NK-92 (cell line): ENCODE results near the gene CPA1.

Experiments used
- DNase-seq: peaks from one replicate; lab custom pipeline; 2025; ENCODE audit not compliant: unreplicated experiment; lab: John Stamatoyannopoulos, UW

The CPA1 gene

DNA sequence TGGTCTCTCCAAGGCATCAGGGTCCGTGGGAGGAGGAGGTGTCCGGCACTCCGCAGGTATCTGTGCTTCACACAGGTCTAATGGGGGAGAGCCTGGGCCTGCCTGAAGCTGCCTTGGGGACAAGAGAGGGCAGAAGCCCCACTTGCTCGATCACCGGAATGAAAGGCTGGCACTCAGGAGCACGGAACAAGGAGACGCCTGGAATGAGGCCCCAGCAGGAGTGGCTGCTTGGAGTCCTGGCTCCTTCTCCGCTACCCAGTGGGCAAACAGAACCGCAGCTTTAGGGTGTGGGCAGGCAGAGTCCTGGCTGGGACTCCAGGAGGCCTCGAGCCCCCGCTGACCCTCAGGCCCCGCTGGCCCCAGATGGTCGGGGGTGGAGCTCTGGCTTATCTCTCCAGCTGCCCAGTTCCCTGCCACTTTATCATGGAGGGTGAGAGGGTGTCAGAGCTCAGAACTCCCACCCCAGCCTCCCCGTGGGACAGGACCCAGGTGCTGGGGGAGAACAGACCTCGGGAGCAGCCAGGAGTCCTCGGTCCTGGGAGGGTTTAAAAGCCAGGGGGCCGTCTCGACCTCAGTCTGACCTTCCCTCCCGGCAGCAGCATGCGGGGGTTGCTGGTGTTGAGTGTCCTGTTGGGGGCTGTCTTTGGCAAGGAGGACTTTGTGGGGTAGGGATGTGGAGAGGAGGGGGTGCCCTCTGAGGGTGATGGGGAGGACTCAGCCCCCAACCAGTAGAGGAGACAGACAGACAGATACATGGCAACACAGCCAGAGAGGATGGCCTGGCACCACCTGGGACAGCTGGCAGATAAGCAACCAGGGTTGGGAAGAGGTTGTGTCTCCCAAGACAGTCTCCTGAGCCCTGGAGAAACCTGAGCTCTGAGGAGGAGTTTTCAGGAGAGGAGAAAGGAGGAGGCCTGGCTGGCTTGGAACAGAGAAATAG, at the start of gene CPA1:
TSS of gene CPA1 (plus strand) at position 574 of the 940 bp plus-strand sequence. CDS start at position 601, 27 bp downstream.
- DNase-seq = no peak

DNA sequence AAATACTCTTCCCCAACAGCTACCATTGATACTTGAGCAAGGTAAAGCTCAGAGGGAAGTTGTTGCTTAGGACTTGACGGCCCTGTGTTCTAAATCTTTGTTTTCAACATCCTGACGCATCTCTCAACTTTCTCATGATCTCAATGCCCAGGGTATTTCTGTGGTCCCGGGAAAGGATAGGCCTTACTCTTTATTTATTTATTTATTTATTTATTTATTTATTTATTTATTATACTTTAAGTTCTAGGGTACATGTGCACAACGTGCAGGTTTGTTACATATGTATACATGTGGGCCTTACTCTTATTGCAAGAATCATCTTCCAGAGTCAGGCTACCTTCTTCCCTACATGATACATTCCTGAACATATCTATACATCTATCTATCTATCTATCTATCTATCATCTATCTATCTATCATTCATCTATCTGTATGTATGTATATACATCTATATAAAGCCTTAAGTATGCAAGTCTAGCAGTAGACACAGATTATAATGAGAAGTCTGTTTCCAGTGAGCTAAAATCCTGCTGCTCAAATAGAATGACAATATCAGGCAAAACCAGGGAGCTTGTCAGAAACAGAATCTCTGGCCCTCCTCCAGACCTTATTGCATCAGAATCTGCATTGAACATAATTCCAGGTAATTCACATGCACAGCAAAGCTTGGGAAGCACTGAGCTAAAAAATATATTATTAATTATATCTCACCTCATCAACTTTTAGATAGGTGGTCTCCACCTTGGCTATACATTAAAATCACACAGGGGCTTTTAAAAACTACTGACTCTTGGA, 47.8 kb upstream of the CPA1 start:
- DNase-seq = no peak

DNA sequence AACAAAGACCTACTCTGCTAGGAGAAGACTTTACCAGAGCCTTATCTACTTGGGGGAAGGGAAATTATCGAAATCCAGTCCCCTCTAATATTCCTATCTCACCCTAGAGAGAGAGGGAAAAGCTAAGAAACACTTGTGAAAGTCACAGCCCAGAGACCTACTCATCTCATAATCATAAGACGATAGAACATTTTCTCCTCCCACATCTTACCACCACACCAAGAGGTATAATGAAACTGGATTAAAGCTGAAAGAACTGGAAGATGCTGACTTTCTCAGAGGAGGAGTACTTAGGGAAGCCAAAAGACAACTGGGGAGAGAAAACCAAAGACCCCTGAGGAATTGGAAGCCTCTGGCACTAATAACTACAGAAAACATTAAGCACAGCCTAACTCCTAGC, 46.5 kb upstream of the CPA1 start:
- no peak for DNase-seq

DNA sequence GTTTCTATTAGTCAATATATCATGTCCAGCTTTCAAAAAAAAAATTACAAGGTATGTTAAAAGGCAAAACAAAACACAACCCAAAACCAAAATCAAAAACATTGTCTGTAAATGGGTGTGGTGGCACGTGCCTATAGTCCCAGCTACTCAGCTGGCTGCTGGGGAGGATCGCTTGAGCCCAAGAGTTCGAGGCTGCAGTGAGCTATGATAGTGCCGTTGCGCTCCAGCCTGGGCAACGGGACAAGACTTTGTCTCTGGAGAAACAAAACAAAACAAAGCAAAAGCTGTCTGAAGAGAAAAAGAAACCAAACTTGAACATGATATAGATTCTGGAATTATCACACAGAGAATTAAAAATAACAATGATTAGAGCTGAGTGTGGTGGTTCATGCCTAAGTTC, 46.0 kb upstream of the CPA1 start:
- DNase-seq = no peak

DNA sequence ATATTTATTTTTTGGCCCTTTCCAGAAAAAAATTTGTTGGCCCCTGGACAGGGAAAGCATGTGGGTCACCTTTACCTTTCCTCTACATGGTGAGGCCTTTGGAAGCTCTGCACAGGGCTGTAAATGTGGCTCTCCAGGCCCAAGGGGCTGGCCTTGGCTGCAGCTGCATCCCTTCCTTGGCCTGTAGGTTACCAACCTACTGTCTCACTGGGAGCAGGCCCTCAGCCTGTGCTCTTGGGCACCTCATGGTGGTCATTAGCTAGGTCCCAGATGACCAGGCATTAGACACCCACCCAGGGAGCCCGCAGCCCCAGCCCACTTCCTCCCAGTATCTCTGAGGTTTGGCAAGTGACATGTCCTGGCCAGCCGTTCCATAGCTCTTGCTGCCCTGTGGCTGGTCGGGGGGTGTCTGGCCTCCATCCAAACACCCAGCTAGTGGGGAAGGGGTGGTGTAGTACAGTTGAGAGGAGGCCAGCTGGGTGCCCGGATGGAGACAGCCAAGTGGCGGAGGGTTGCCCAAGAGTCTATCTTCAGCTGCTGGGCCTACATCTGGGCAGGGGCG, 42.8 kb upstream of the CPA1 start:
- DNase-seq = no peak

DNA sequence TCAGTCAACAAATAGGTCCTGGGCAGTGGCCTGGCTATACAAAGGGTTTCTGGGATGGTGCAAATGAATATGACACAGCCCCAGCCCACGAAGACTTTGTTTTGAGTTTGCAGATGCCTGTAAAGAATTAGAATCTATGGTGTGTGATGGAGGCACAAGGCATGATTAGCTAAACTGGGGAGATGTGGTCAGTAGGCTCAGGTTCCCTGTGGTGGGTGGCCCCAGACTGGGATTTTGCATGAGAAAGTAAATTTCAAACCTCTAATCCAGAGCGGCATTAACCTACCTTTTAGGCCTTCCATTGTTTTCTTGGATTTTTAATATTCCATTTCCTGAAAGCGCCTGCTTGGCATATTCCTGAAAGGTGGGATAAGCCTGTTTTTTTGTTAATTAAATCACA, 42.1 kb upstream of the CPA1 start:
- DNase-seq = no peak

DNA sequence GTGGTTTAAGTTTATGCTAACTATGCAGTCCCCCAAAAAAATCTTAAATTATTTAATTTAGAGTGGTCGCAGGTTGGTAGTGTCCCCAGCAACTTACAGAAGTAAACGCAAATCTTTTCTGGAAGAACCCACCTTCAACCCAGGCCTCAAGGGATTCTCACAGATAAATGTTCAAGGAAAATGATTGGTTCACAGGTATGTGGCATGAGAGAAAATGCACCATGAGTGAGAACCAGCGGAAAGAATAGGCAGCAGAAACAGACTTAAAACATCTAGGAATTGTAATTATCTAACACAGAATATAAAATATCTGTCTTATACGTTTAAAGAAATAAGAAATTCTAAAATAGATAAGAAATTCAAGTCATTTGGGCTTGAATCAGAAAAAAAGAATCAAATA, 38.4 kb upstream of the CPA1 start:
- DNase-seq = no peak

DNA sequence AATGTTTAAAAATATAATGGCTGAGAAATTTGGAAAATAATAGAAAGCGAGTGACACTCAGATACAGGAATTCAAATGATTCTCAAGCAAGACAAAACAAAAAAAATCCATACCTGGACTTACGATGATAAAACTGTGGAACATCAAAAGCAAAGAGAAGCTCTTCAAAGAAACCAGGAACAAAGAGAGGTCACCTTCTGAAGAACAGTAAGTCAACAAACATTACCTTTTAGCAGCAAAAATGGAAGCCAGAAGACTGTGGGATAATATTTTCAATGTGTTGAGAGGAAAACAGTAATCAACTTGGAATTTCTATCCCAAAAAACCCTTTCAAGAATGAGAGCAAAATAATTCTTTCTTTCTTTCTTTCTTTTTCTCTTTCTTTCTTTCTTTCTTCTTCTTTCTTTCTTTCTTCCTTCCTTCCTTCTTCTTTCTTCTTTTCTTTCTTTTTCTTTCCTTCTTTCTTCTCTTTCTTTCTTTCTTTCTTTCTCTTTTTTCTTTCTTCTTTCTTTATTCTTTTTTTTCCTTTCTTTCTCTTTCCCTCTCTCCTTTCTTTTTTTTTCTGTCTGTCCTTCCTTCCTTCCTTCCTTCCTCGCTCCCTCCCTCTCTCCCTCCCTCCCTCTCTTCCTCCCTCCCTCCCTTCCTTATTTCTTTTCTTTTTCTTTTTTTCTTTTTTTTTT, 37.5 kb upstream of the CPA1 start:
- no peak for DNase-seq

DNA sequence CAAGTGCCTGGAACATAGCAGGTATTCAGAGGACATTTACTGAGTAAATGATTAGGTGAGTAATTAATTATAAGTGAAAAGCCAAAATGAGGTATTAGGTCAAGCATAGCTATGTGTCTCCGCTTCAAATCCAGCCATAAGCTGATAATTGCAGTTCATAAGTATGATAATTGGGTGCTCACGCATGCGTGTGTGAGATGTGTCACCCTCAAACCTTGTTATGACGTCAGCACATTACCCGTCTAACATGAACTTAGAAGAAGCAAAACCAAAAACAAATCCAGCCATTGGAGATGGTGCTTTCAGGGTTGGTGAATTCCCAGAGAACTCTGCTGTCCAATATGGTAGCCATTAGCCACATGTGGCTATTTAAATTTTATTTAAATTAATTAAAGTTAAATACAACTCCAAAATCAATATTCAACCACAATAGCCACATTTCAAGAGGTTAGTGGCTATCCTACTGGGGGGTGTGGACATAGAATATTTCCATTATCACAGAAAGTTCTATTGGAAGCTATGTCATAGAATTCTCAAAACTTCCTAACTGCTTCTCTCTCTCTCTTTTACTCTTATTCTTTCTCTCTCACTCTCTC, 35.9 kb upstream of the CPA1 start, which contains the start of gene CPA5:
TSS of gene CPA5 (plus strand) at position 546 of the 596 bp plus-strand sequence. CDS start 1,670 bp downstream, outside the sequence.
- no peak for DNase-seq

DNA sequence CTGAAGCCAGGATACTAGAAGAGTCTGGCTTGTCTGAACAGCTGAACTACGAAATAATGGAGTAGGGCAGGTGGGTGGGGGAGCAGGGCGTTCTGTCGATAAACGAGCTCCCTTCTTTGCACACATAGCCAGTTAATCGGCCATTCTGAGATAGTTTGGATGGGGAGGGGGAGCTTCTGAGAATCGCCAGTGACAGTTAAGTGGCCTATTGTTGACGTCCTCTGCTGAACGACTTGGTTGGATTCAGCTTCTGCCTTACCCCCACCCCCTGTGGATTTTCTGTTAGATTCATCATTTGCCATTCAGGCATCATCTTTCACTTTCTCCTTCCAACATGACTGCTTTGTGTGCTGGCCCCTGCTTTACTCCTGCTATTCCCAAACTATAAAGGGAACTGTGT, 35.2 kb upstream of the CPA1 start:
- no peak for DNase-seq

DNA sequence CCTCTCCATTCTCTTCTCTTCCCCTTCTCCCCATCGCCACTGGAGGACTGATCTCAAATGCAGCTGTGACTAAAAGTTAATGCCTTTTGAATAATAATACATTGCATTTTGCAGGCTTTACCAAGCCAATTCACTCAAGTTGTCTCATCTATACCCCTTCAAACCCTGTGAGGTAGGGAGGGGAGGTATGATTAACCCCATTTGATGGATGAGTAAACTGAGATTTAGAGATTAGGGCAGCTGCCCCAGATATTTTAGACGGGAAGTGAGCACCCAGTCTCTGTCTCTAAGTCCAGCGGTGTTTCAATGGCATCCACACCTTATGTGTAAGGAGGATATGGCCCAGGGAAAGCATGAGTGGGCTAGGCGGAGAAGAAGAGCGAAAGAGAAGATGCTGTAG, 34.6 kb upstream of the CPA1 start:
- DNase-seq = no peak

DNA sequence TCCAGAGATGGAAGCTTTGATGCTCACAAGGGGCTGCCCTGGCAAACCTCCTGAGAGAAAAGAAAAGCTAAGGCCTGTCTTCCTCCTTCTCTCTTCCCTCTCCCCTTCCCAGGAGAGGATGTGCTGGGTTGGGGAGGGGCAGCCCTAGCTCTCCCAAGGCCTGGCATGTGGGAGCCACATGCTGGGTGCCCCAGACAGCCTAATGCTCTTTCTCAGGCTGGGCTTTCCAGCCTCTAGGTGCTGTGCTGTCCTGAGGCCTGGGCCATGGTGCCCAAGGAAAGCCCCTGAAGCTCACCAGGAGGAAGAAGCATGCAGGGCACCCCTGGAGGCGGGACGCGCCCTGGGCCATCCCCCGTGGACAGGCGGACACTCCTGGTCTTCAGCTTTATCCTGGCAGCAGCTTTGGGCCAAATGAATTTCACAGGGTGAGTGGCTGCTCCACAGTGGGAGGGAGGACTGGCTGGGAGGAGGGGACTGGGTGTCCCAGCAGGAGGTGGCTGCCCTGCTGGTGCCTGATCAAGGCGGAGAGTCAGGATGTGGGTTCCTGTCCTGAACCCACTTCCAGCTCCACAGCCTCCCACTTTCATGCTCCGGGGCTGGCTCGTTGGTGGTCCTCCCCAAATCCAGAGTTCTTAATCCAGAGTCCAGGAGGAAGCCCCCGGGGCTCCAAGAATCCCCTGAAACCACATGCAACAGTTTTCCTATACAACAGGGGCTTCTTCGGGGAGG, 34.0 kb upstream of the CPA1 start:
- no peak for DNase-seq

DNA sequence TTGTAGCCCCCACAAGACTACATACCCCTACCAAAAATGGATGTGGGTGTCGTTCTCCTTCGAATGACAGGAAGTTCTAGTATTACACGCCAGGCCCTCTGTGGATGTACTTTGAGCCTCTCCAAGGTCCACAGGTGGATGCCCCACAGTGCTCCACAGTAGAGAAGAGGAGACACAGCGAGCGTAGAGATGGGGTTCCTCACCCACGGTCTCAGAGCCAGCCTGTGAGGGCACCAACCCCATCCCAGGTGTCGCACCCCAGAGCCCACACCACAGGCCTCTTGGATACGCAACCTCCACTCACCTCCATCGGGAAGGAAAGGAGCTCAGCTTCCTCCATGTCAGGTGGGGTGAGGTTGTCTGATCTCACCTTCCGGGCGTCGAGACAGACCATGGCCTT, 33.4 kb upstream of the CPA1 start:
- DNase-seq = no peak

DNA sequence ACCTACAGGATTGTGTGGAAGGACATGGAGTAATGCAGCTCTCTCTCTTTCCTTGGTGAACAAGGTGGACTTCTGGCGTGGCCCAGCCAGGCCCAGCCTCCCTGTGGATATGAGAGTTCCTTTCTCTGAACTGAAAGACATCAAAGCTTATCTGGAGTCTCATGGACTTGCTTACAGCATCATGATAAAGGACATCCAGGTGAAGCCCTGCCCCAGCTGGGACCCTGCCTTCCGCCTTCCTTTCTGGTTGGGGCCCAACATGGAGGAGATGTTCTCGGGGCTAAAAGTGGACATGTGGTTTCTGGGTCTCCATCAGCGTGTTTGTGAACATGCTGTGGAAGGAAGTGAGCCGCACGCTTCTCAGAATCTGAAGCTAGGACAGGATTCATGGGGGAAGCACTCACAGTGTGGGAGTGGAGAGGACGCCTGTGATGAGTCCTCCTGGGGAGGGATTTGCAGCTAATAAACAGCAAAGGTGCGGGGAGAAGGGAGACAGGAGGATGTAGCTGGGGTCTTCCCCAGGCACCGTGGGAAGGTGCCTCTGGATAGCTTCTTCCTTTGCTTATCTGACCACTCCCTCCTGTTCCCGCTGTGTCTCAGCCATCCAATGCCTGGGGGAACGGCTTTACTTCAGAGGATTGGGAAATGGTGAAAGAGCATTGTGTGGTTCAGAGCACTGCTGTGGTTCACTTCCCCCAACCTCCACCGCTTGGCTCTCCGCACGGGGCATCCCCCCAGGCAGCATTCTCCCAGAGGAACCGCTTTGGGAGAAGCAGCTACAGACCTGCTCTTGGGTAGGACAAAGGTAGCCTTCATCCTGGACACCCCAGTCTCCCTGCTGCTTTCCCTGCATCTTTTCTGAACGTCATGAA, 30.1 kb upstream of the CPA1 start:
- DNase-seq = no peak

DNA sequence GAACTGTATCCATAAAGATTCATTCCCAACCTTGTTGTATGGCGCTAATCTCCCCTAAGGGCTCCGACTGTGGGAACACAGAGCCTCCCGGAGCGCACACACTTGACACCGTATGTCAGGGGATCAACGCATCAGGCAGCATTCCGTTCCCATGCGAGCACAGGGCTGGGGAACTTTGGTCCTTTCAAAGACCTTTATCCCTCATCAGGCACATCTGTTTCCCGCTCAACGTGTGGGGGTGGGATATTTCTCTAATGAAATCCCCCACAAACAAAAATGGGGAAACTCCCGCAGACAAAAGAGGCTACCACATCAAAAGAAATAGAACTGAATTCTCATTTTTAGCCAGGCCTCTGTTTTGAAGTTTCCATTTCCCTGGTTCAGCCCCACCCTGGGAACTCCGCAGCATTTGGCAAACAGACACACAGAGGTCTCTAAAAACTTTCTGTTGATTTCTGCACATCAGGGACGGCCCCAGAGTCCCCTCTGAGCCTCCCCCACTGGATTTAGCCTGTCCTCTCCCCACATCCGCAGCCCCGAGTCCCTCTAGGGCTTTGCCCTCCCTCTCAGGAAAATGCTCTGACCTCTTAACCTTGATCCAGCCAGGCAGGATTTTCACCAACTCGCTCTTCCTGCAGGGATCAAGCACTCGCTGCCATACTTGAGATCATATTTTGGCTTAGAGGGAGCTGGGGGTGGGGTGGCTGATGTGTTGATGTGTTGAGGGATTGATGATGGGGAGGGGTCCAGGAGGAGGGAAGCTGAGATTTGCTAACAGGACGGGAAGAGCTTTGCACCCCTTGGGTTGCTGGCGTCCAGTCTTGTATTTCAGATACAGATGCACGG, 29.1 kb upstream of the CPA1 start:
- DNase-seq = no peak

DNA sequence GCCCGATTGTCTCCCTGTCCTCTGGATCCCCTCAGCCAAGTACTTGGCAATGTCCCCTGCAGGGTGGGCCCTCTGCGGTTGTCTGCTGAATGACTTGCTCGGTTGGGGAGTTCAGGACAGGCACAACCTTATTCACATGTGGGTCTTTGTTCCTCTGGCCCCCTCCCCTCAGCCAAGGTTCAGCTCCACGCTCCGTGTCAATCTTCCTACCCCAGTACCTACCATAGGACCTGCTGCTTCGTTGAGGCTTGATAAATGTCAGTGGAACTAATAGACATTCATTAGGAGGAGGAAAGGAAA, 28.6 kb upstream of the CPA1 start:
- DNase-seq = no peak

DNA sequence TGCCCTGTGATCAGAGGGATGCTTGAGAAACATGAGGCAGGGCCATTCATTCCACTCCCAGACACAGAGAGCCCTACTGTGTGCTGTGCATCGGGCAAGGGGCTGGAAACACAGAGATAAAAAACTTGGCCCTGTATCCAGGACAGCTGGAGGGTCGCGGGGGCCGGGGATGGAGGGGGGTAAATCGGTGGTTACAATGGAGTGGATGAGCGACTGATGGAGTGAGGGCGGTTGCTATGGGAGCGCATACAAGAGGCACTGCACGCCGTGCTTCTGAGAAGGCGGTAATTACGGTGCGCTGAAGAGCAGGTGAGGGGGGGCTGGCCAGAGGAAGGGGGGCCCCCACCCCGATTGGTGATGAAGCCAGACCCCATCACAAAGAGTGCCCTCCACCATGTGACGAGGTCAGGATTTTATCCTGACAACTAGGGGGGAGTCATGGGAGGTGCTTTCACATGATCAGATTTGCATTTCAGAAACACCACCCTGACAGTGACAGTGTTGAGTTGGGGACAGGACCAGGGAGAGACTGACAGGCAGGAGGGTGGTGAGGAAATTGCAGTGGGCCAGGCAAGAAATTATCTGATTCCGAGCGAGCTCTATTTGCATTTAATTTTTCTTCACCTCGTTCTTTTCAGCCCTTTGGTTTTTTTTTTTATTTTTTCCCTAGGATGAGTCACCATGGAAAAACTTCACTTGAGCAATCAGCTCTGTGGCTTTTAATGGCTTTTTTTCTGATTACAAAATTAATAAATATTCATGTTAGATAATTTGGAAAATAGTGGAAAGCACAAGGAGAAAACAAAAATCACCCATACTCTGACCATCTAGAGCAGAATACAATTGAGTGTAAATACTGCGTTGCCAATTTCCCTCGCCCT, 27.9 kb upstream of the CPA1 start:
- DNase-seq = no peak
